Caco-2 (cell line): ENCODE results near the gene BNIPL. TPM values are rescaled to one million over a fixed set of nuclear protein-coding genes. Genes with fewer than 3 reads are reported as not detected.

ENCODE experiments used
- BruUV-seq: library from RNA; stranded (reverse); fragments of 400-500 nt; replicated peaks from 2 replicates; lab custom pipeline; 2021; lab: Mats Ljungman, UMichigan
- CTCF ChIA-PET: fragments of 300-600 bp; sonication (Branson Sonifier 250); formaldehyde crosslinking; loops from one replicate; lab custom pipeline; 2022; ENCODE audit warnings: antibody characterized with exemption; lab: Charles Lee
- POLR2A ChIA-PET: fragments of 300-600 bp; sonication (Branson Sonifier 250); formaldehyde crosslinking; loops from one replicate; lab custom pipeline; 2022; ENCODE audit warnings: antibody characterized with exemption; lab: Charles Lee
- DNase-seq, 2 experiments: peaks; one replicate each; pipeline versions ENCODE4 v3.0.0 to v3.0.0-alpha.2; 2020 to 2022
- H3K27me3 ChIP-seq: replicated peaks from 2 replicates; pipeline ENCODE4 v1.6.0; 2011; ENCODE audit warnings: low read length; ENCODE audit not compliant: control insufficient read depth, insufficient read depth
- H3K36me3 ChIP-seq: 2 replicates; pipeline ENCODE4 v1.5.1; 2011; ENCODE audit warnings: low read length; ENCODE audit not compliant: control insufficient read depth, insufficient read depth
- H3K4me1 ChIP-seq: fragments of 250-450 bp; sonication (Bioruptor Pico); 2 replicates; pipeline ENCODE4 v1.5.1; 2020; ENCODE audit warnings: mild to moderate bottlenecking
- H3K4me3 ChIP-seq: 2 replicates; pipeline ENCODE4 v1.5.1; 2011; ENCODE audit warnings: low read depth, mild to moderate bottlenecking, control low read depth, low read length
- H3K9me3 ChIP-seq: fragments of 250-450 bp; sonication (Bioruptor Pico); 2 replicates; pipeline ENCODE4 v1.5.1; 2020; ENCODE audit warnings: mild to moderate bottlenecking, moderate library complexity
- H3K27ac Mint-ChIP-seq: one replicate; pipeline ENCODE4 v1.8.0; 2022; ENCODE audit warnings: mixed read lengths; ENCODE audit not compliant: unreplicated experiment
- H3K27me3 Mint-ChIP-seq: one replicate; pipeline ENCODE4 v1.8.0; 2022; ENCODE audit warnings: mixed read lengths; ENCODE audit not compliant: insufficient read depth, unreplicated experiment
- H3K36me3 Mint-ChIP-seq: one replicate; pipeline ENCODE4 v1.8.0; 2022; ENCODE audit warnings: mild to moderate bottlenecking, mixed read lengths; ENCODE audit not compliant: insufficient read depth, unreplicated experiment
- H3K4me1 Mint-ChIP-seq: one replicate; pipeline ENCODE4 v1.8.0; 2022; ENCODE audit warnings: low read depth, mixed read lengths; ENCODE audit not compliant: unreplicated experiment
- H3K4me3 Mint-ChIP-seq: one replicate; pipeline ENCODE4 v1.8.0; 2022; ENCODE audit warnings: mild to moderate bottlenecking, moderate library complexity, mixed read lengths; ENCODE audit not compliant: unreplicated experiment
- H3K9me3 Mint-ChIP-seq: one replicate; pipeline ENCODE4 v1.8.0; 2022; ENCODE audit warnings: mixed read lengths; ENCODE audit not compliant: unreplicated experiment
- intact Hi-C: fragments of 100-400 bp; cut with micrococcal nuclease; formaldehyde crosslinking; loops from one replicate; pipeline ENCODE4 v1.10.0; 2022; ENCODE audit not compliant: unreplicated experiment
- total RNA-seq: library from RNA; stranded (reverse); gene quantifications from 2 replicates; pipeline ENCODE4 v1.2.3, GENCODE V29; 2022
- TF ChIP-seq, protein P1 (sequence below), 2 experiments: fragments of 200-600 bp in 1 of 2; IDR thresholded peaks; 1 replicate in 1 of 2; 2 replicates in 1 of 2; pipeline versions ENCODE4 v1.5.1 to v1.8.0; 2011 to 2022; ENCODE audit warnings: antibody characterized with exemption in 1 of 2, control low read depth in 1 of 2, inconsistent platforms in 1 of 2, low read depth in 1 of 2, low read length in 1 of 2, mild to moderate bottlenecking in 1 of 2, moderate library complexity in 1 of 2; ENCODE audit not compliant: insufficient read depth in 1 of 2, severe bottlenecking in 1 of 2, unreplicated experiment in 1 of 2

The BNIPL gene
- total RNA-seq, 1 experiment from 2014 or later, result 1.9 TPM

GRCh38 chr1:151055581-151055980, 19.2 kb downstream of the BNIPL start:
- TF ChIP-seq, protein P1, sequence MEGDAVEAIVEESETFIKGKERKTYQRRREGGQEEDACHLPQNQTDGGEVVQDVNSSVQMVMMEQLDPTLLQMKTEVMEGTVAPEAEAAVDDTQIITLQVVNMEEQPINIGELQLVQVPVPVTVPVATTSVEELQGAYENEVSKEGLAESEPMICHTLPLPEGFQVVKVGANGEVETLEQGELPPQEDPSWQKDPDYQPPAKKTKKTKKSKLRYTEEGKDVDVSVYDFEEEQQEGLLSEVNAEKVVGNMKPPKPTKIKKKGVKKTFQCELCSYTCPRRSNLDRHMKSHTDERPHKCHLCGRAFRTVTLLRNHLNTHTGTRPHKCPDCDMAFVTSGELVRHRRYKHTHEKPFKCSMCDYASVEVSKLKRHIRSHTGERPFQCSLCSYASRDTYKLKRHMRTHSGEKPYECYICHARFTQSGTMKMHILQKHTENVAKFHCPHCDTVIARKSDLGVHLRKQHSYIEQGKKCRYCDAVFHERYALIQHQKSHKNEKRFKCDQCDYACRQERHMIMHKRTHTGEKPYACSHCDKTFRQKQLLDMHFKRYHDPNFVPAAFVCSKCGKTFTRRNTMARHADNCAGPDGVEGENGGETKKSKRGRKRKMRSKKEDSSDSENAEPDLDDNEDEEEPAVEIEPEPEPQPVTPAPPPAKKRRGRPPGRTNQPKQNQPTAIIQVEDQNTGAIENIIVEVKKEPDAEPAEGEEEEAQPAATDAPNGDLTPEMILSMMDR (IDR thresholded peaks at IDR 0.05; ENCODE audit: insufficient read depth in 1 of 2, low read depth in 1 of 2, low read length in 1 of 2, severe bottlenecking in 1 of 2, unreplicated experiment in 1 of 2), result no peak
- H3K27ac Mint-ChIP-seq, result peak overlapping the region; percentile 21
- DNase-seq, result no peak
- BruUV-seq, result no TSS peak
- no peak overlapping the region for H3K4me3 Mint-ChIP-seq
- H3K27me3 ChIP-seq, result no peaks in the 10 kb centered on the region
- CTCF ChIA-PET, result interaction anchor here (0.6 kb wide), 1 partner anchor 50 kb away, joined by 3 read pairs; no protein-coding TSS in a partner anchor
- no peaks in the 10 kb centered on the region for H3K9me3 Mint-ChIP-seq
- intact Hi-C loops, result no loop called here
- H3K9me3 ChIP-seq, result no peaks in the 10 kb centered on the region
- H3K36me3 ChIP-seq, result peaks cover 11% of the 10 kb centered on the region
- peaks cover 17% of the 10 kb centered on the region for H3K4me1 ChIP-seq
- peaks cover 88% of the 10 kb centered on the region for H3K36me3 Mint-ChIP-seq
- H3K27me3 Mint-ChIP-seq, result no peaks in the 10 kb centered on the region
- POLR2A ChIA-PET, result no interaction called here
- H3K4me1 Mint-ChIP-seq, result peaks cover 46% of the 10 kb centered on the region
- no peak overlapping the region for H3K4me3 ChIP-seq

GRCh38 chr1:151056149-151056548, 19.8 kb downstream of the BNIPL start:
- no TSS peak for BruUV-seq
- intact Hi-C loops, result no loop called here

DNA sequence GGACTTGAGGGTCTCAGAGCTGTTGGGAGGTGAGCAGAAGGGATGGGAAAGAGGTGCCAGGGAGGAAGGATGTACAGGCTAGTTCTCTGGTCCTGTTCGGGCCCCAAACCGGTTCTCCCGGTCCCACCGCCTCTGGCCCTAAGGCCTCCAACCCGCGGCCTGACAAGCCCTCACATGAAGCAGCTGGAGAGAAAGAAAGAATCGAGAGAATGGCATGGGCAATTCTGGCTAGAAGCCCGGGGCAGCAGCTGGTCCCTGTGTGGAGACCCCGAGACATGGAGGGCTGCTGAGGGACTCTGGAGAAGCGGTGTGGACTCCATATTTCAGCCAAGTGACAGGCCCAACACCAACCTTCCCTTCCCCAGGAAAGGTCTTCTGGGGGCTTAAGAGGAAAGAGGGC, 22.3 kb downstream of the BNIPL start:
- H3K27me3 ChIP-seq, result no peaks in the 10 kb centered on the region
- peaks cover 11% of the 10 kb centered on the region for H3K36me3 ChIP-seq
- H3K27ac Mint-ChIP-seq, result peak overlapping the region; percentile 86
- peak; percentile 87 to 92 for DNase-seq
- TF ChIP-seq, protein P1 (IDR thresholded peaks at IDR 0.05; ENCODE audit: insufficient read depth in 1 of 2, low read depth in 1 of 2, low read length in 1 of 2, severe bottlenecking in 1 of 2, unreplicated experiment in 1 of 2), result no peak
- H3K9me3 ChIP-seq, result no peaks in the 10 kb centered on the region
- intact Hi-C loops, result loop anchor here (1.0 to 2.0 kb wide), 2 partner anchors 34 to 45 kb away; no protein-coding TSS in a partner anchor
- H3K4me3 ChIP-seq, result peak overlapping the region; percentile 60
- H3K4me1 Mint-ChIP-seq, result peaks cover 52% of the 10 kb centered on the region
- no TSS peak for BruUV-seq
- H3K4me1 ChIP-seq, result peaks cover 17% of the 10 kb centered on the region
- ChIA-PET CTCF (interaction anchor here (0.5 to 1.9 kb wide), 6 partner anchors 11 to 73 kb away, joined by 3 to 9 read pairs (median 4); partner anchors contain the start of genes C1orf56, GABPB2 and MINDY1), POLR2A (interaction anchor here (1.2 kb wide), 2 partner anchors 13 to 45 kb away, joined by 3 read pairs; no protein-coding TSS in a partner anchor)
- no peaks in the 10 kb centered on the region for H3K27me3 Mint-ChIP-seq
- H3K36me3 Mint-ChIP-seq, result peaks cover 61% of the 10 kb centered on the region
- H3K4me3 Mint-ChIP-seq, result peak overlapping the region; percentile 88
- H3K9me3 Mint-ChIP-seq, result no peaks in the 10 kb centered on the region

More at GRCh38 chr1:151056149-151056548, 19.8 kb downstream of the BNIPL start:
- H3K4me1 ChIP-seq, result peaks cover 17% of the 10 kb centered on the region
- no peaks in the 10 kb centered on the region for H3K9me3 Mint-ChIP-seq
- TF ChIP-seq, protein P1 (IDR thresholded peaks at IDR 0.05; ENCODE audit: insufficient read depth in 1 of 2, low read depth in 1 of 2, low read length in 1 of 2, severe bottlenecking in 1 of 2, unreplicated experiment in 1 of 2), result no peak
- no peaks in the 10 kb centered on the region for H3K9me3 ChIP-seq
- ChIA-PET POLR2A (no interaction called here), CTCF (interaction anchor here (0.6 kb wide), 1 partner anchor 50 kb away, joined by 3 read pairs; no protein-coding TSS in a partner anchor)
- peak overlapping the region; percentile 88 for H3K4me3 Mint-ChIP-seq
- peaks cover 84% of the 10 kb centered on the region for H3K36me3 Mint-ChIP-seq
- no peaks in the 10 kb centered on the region for H3K27me3 Mint-ChIP-seq
- no peak for DNase-seq
- peak overlapping the region; percentile 16 for H3K27ac Mint-ChIP-seq
- no peak overlapping the region for H3K4me3 ChIP-seq
- peaks cover 52% of the 10 kb centered on the region for H3K4me1 Mint-ChIP-seq
- peaks cover 11% of the 10 kb centered on the region for H3K36me3 ChIP-seq
- H3K27me3 ChIP-seq, result no peaks in the 10 kb centered on the region
